Fibroblast of the aortic adventitia (primary cell): ENCODE data around the gene ALPL. TPM values are rescaled to one million over a fixed set of nuclear protein-coding genes. Genes with fewer than 3 reads are reported as not detected.

Experiments used
- DNase-seq: peaks from one replicate; pipeline ENCODE4 v3.0.0-alpha.2; 2010; ENCODE audit warnings: low read depth
- H3K4me3 ChIP-seq: 2 replicates; pipeline ENCODE4 v1.5.1; 2011; ENCODE audit warnings: low read depth, mild to moderate bottlenecking, control low read depth, low read length, moderate library complexity
- CTCF ChIP-seq: IDR thresholded peaks from 2 replicates; pipeline ENCODE4 v1.5.1; 2011; ENCODE audit warnings: mild to moderate bottlenecking, low read length, control low read depth, inconsistent platforms; ENCODE audit not compliant: insufficient read depth
- total RNA-seq: library from RNA; depleted of rRNA; stranded (reverse); fragments of >200 nt; gene quantifications from 2 replicates; pipeline ENCODE4 v1.2.3, GENCODE V29; 2012; ENCODE audit warnings: low replicate concordance

ALPL gene
- total RNA-seq, 1 donor, result 1.1 TPM

GRCh38 chr1:21553116-21553926, 44.1 kb downstream of the ALPL start:
- no peak overlapping the region for H3K4me3 ChIP-seq
- TF ChIP-seq CTCF, result no peak
- DNase-seq, result peak; percentile 60

GRCh38 chr1:21559788-21560567, 50.8 kb downstream of the ALPL start:
- no peak overlapping the region for H3K4me3 ChIP-seq
- no peak for DNase-seq
- no peak for TF ChIP-seq CTCF

GRCh38 chr1:21560916-21561638, 51.9 kb downstream of the ALPL start:
- TF ChIP-seq CTCF, result no peak
- H3K4me3 ChIP-seq, result no peak overlapping the region
- no peak for DNase-seq

- no peak for TF ChIP-seq CTCF
- DNase-seq, result no peak
- H3K4me3 ChIP-seq, result no peak overlapping the region
Observed at GRCh38 chr1:21562896-21563295, 53.7 kb downstream of the ALPL start.

GRCh38 chr1:21563971-21564370, 54.7 kb downstream of the ALPL start:
- no peak overlapping the region for H3K4me3 ChIP-seq
- no peak for TF ChIP-seq CTCF
- DNase-seq, result no peak

- TF ChIP-seq CTCF, result no peak
- no peak for DNase-seq
Observed at GRCh38 chr1:21564521-21565095, 55.4 kb downstream of the ALPL start.

More at GRCh38 chr1:21564521-21565095, 55.4 kb downstream of the ALPL start:
- H3K4me3 ChIP-seq, result no peak overlapping the region
